ENCODE results near the gene NBAS. TPM values are rescaled to one million over a fixed set of nuclear protein-coding genes. Genes with fewer than 3 reads are reported as not detected.

Gene NBAS
- total RNA-seq, 1 donor from 2014 or later, result 57.6 TPM

DNA sequence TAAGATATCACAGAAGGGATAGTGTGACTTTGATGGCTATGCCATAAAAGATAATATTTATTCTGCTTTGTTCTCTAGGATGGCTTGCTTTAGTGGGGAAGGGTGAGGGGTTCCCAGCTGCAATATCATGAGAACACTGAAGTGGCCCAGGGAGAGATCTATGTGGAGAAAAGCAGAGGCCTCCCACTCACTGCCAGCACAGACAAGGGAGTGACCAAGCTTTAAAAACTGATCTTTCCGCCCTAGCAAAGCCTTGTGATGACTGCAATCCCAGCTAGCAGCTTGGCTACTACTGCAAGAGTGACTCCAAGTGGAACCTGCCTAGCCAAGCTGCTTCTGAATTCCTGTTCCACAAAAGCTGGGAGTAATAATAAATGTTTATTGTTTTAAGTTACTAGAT lies 22.7 kb upstream of the NBAS start:
- no peak overlapping the region for H3K9ac ChIP-seq (ENCODE audit: low read length)
- H3K4me2 ChIP-seq (ENCODE audit: low read length), result no peak overlapping the region
- FAIRE-seq (no peak), DNase-seq (ENCODE audit: low read depth) (no peak)
- no peak overlapping the region for H3K27ac Mint-ChIP-seq (ENCODE audit: unreplicated experiment)
- TF ChIP-seq, protein P1, sequence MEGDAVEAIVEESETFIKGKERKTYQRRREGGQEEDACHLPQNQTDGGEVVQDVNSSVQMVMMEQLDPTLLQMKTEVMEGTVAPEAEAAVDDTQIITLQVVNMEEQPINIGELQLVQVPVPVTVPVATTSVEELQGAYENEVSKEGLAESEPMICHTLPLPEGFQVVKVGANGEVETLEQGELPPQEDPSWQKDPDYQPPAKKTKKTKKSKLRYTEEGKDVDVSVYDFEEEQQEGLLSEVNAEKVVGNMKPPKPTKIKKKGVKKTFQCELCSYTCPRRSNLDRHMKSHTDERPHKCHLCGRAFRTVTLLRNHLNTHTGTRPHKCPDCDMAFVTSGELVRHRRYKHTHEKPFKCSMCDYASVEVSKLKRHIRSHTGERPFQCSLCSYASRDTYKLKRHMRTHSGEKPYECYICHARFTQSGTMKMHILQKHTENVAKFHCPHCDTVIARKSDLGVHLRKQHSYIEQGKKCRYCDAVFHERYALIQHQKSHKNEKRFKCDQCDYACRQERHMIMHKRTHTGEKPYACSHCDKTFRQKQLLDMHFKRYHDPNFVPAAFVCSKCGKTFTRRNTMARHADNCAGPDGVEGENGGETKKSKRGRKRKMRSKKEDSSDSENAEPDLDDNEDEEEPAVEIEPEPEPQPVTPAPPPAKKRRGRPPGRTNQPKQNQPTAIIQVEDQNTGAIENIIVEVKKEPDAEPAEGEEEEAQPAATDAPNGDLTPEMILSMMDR (IDR thresholded peaks at IDR 0.05; ENCODE audit: insufficient read depth, low read depth, low read length), result no peak
- no peak for TF ChIP-seq EZH2 (IDR thresholded peaks at IDR 0.05; ENCODE audit: insufficient read depth, low read length)
- no peak overlapping the region for H3K4me3 Mint-ChIP-seq (ENCODE audit: unreplicated experiment)
- H3K9me3 ChIP-seq (ENCODE audit: insufficient read depth, low read depth, low read length), result no peaks in the 10 kb centered on the region
- H4K20me1 ChIP-seq (ENCODE audit: insufficient read depth, low read length), result no peaks in the 10 kb centered on the region
- H3K79me2 ChIP-seq (ENCODE audit: insufficient read depth, low read length), result no peaks in the 10 kb centered on the region
- H3K36me3 ChIP-seq (ENCODE audit: insufficient read depth, low read length), result no peaks in the 10 kb centered on the region
- no peaks in the 10 kb centered on the region for H3K4me1 ChIP-seq (ENCODE audit: insufficient read depth, low read length)
- H3K36me3 Mint-ChIP-seq (ENCODE audit: low read depth, unreplicated experiment), result no peaks in the 10 kb centered on the region
- H3K4me3 ChIP-seq (ENCODE audit: insufficient read depth, low read depth, low read length), result no peak overlapping the region
- no peak overlapping the region for H2AFZ ChIP-seq (ENCODE audit: low read depth, low read length)
- H3K4me1 Mint-ChIP-seq (ENCODE audit: low read depth, unreplicated experiment), result peaks cover 29% of the 10 kb centered on the region
- no peaks in the 10 kb centered on the region for H3K27me3 ChIP-seq (ENCODE audit: insufficient read depth, low read length)
- H3K27me3 Mint-ChIP-seq (ENCODE audit: low read depth, unreplicated experiment), result no peaks in the 10 kb centered on the region
- H3K27ac ChIP-seq (ENCODE audit: low read depth, low read length), result no peak overlapping the region
- no peaks in the 10 kb centered on the region for H3K9me3 Mint-ChIP-seq (ENCODE audit: unreplicated experiment)

DNA sequence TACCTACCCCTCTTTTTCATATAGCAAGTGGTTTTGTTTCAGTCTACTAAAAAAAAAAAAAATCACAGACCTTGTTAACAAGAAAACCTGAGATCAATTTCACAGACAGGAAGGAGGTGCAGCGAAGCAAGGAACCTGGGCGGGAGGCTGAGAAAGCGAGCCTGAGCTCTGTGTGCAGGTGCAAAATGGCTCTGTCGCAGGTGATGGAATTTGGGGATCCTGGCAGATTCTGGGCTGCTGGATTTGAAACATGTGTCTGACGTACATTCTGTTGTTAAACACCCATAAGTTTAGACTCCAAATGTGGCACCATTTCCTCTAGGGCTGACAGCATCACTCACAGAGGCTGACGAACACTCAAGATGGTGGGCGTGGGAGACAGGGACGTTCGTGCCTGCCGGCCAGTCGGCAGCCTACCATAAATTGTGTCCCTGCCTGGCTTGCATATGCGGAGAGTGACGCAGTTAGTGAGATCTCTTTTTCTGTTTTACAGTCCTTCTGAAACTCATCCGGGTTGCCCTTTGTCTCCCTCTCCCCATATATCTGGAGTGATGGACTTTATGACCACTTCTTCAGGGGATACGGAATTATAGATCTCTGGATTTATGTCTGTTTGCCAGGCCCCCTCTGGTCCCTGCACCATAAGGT lies 21.7 kb upstream of the NBAS start:
- Mint-ChIP-seq H3K4me1 (ENCODE audit: low read depth, unreplicated experiment) (peaks cover 32% of the 10 kb centered on the region), H3K4me3 (ENCODE audit: unreplicated experiment) (no peak overlapping the region), H3K27me3 (ENCODE audit: low read depth, unreplicated experiment) (no peaks in the 10 kb centered on the region), H3K9me3 (ENCODE audit: unreplicated experiment) (no peaks in the 10 kb centered on the region), H3K36me3 (ENCODE audit: low read depth, unreplicated experiment) (no peaks in the 10 kb centered on the region), H3K27ac (ENCODE audit: unreplicated experiment) (no peak overlapping the region)
- no peaks in the 10 kb centered on the region for H3K27me3 ChIP-seq (ENCODE audit: insufficient read depth, low read length)
- TF ChIP-seq, protein P1 (IDR thresholded peaks at IDR 0.05; ENCODE audit: insufficient read depth, low read depth, low read length), result no peak
- TF ChIP-seq EZH2 (IDR thresholded peaks at IDR 0.05; ENCODE audit: insufficient read depth, low read length), result no peak
- no peak overlapping the region for H2AFZ ChIP-seq (ENCODE audit: low read depth, low read length)
- no peaks in the 10 kb centered on the region for H3K9me3 ChIP-seq (ENCODE audit: insufficient read depth, low read depth, low read length)
- H4K20me1 ChIP-seq (ENCODE audit: insufficient read depth, low read length), result no peaks in the 10 kb centered on the region
- no peak overlapping the region for H3K27ac ChIP-seq (ENCODE audit: low read depth, low read length)
- no peak overlapping the region for H3K4me3 ChIP-seq (ENCODE audit: insufficient read depth, low read depth, low read length)
- no peak overlapping the region for H3K9ac ChIP-seq (ENCODE audit: low read length)
- no peak for FAIRE-seq
- no peak overlapping the region for H3K4me2 ChIP-seq (ENCODE audit: low read length)
- no peaks in the 10 kb centered on the region for H3K4me1 ChIP-seq (ENCODE audit: insufficient read depth, low read length)
- H3K36me3 ChIP-seq (ENCODE audit: insufficient read depth, low read length), result no peaks in the 10 kb centered on the region
- no peaks in the 10 kb centered on the region for H3K79me2 ChIP-seq (ENCODE audit: insufficient read depth, low read length)
- no peak for DNase-seq (ENCODE audit: low read depth)

DNA sequence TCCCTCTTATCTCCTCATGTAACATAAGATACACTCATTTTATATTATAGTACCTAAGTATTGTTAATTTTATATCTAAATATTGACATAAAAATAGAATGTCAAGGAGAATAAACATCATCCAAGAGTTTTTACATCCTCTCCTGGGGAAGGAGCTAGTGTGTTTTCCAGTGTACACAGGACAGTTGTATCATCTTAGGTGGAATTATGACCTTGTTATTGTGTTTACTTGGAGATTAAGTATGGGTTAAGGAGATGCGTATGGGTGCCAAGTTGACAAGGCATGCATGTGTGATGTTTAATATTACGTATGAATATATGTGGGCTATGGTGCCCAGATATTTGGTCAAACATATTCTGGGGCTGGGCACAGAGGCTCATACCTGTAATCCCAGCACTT lies 19.3 kb upstream of the NBAS start:
- no peaks in the 10 kb centered on the region for H3K36me3 ChIP-seq (ENCODE audit: insufficient read depth, low read length)
- H3K27me3 Mint-ChIP-seq (ENCODE audit: low read depth, unreplicated experiment), result no peaks in the 10 kb centered on the region
- H3K4me2 ChIP-seq (ENCODE audit: low read length), result no peak overlapping the region
- H3K27ac Mint-ChIP-seq (ENCODE audit: unreplicated experiment), result no peak overlapping the region
- no peak overlapping the region for H2AFZ ChIP-seq (ENCODE audit: low read depth, low read length)
- no peak overlapping the region for H3K4me3 Mint-ChIP-seq (ENCODE audit: unreplicated experiment)
- no peaks in the 10 kb centered on the region for H4K20me1 ChIP-seq (ENCODE audit: insufficient read depth, low read length)
- DNase-seq (ENCODE audit: low read depth) (no peak), FAIRE-seq (no peak)
- TF ChIP-seq, protein P1 (IDR thresholded peaks at IDR 0.05; ENCODE audit: insufficient read depth, low read depth, low read length), result no peak
- TF ChIP-seq EZH2 (IDR thresholded peaks at IDR 0.05; ENCODE audit: insufficient read depth, low read length), result no peak
- no peak overlapping the region for H3K4me3 ChIP-seq (ENCODE audit: insufficient read depth, low read depth, low read length)
- H3K27me3 ChIP-seq (ENCODE audit: insufficient read depth, low read length), result no peaks in the 10 kb centered on the region
- no peaks in the 10 kb centered on the region for H3K79me2 ChIP-seq (ENCODE audit: insufficient read depth, low read length)
- H3K4me1 ChIP-seq (ENCODE audit: insufficient read depth, low read length), result no peaks in the 10 kb centered on the region
- H3K27ac ChIP-seq (ENCODE audit: low read depth, low read length), result no peak overlapping the region
- H3K9me3 Mint-ChIP-seq (ENCODE audit: unreplicated experiment), result no peaks in the 10 kb centered on the region
- H3K4me1 Mint-ChIP-seq (ENCODE audit: low read depth, unreplicated experiment), result peaks cover 32% of the 10 kb centered on the region
- H3K9ac ChIP-seq (ENCODE audit: low read length), result no peak overlapping the region
- H3K36me3 Mint-ChIP-seq (ENCODE audit: low read depth, unreplicated experiment), result no peaks in the 10 kb centered on the region
- H3K9me3 ChIP-seq (ENCODE audit: insufficient read depth, low read depth, low read length), result no peaks in the 10 kb centered on the region

Measured in astrocyte (in vitro differentiated cells and primary cell).